Embryonic facial prominence (tissue), 1 donor: ENCODE measurements around the gene MAP1LC3B.
A peak's percentile ranks its signal among the peaks of the same experiment; 100 is the strongest.

Experiments
- DNase-seq: peaks from one replicate; pipeline ENCODE4 v3.0.0-alpha.2; 2016; ENCODE audit errors: extremely low spot score

The MAP1LC3B gene

GRCh38 chr16:87409781-87410180, 17.6 kb downstream of the MAP1LC3B start:
- no peak for DNase-seq

- DNase-seq = no peak
Measured at GRCh38 chr16:87410530-87410929, 18.4 kb downstream of the MAP1LC3B start.

GRCh38 chr16:87410968-87411367, 18.8 kb downstream of the MAP1LC3B start:
- no peak for DNase-seq

- no peak for DNase-seq
Measured at GRCh38 chr16:87411375-87412271, 19.5 kb downstream of the MAP1LC3B start.

- DNase-seq = no peak
Measured at GRCh38 chr16:87412371-87412995, 20.3 kb downstream of the MAP1LC3B start.

- no peak for DNase-seq
Measured at GRCh38 chr16:87412996-87413421, 20.9 kb downstream of the MAP1LC3B start.

GRCh38 chr16:87414251-87414680, 22.1 kb downstream of the MAP1LC3B start:
- DNase-seq = no peak

- no peak for DNase-seq
Measured at GRCh38 chr16:87415441-87415840, 23.3 kb downstream of the MAP1LC3B start.

- DNase-seq = peak; percentile 54
Measured at GRCh38 chr16:87416826-87417527, 24.8 kb downstream of the MAP1LC3B start.

- DNase-seq = no peak
Measured at GRCh38 chr16:87417528-87417910, 25.4 kb downstream of the MAP1LC3B start.

GRCh38 chr16:87418216-87418615, 26.1 kb downstream of the MAP1LC3B start:
- no peak for DNase-seq

- DNase-seq = no peak
Measured at GRCh38 chr16:87418644-87419043, 26.5 kb downstream of the MAP1LC3B start.

- no peak for DNase-seq
Measured at GRCh38 chr16:87420026-87421002, 28.2 kb downstream of the MAP1LC3B start.

- DNase-seq = no peak
Measured at GRCh38 chr16:87421003-87421912, 29.1 kb downstream of the MAP1LC3B start.

- no peak for DNase-seq
Measured at GRCh38 chr16:87422106-87422505, 30.0 kb downstream of the MAP1LC3B start.

GRCh38 chr16:87423429-87423828, 31.3 kb downstream of the MAP1LC3B start:
- no peak for DNase-seq

GRCh38 chr16:87424266-87424665, 32.1 kb downstream of the MAP1LC3B start:
- no peak for DNase-seq

- DNase-seq = no peak
Measured at GRCh38 chr16:87425941-87426340, 33.8 kb downstream of the MAP1LC3B start.

GRCh38 chr16:87426423-87427215, 34.5 kb downstream of the MAP1LC3B start:
- DNase-seq = no peak
